WTC11 (cell line): Measurements from ENCODE around the gene DCST2. TPM values are rescaled to one million over a fixed set of nuclear protein-coding genes. Genes with fewer than 3 reads are reported as not detected.

Experiments used
- ATAC-seq: fragments of 200-7000 bp; cut with Tn5 transposase; 2 replicates; pipeline ENCODE4 v1.10.0; 2021; ENCODE audit warnings: mild to moderate bottlenecking, moderate library complexity
- CTCF ChIA-PET: fragments of 300-600 bp; sonication (Branson Sonifier 250); formaldehyde crosslinking; loops from one replicate; lab custom pipeline; 2021; ENCODE audit warnings: antibody characterized with exemption; lab: Charles Lee
- POLR2A ChIA-PET: fragments of 350-600 bp; sonication (Branson Sonifier 250); formaldehyde crosslinking; loops from one replicate; lab custom pipeline; 2021; ENCODE audit warnings: antibody characterized with exemption; lab: Charles Lee
- DNase-seq: peaks from one replicate; pipeline ENCODE4 v3.0.0; 2021; ENCODE audit warnings: low spot score
- H3K27ac Mint-ChIP-seq: 2 replicates; pipeline ENCODE4 v1.8.0; 2021; ENCODE audit warnings: mixed read lengths
- H3K27me3 Mint-ChIP-seq: 2 replicates; pipeline ENCODE4 v1.8.0; 2021; ENCODE audit warnings: low read depth, mild to moderate bottlenecking, moderate library complexity, mixed read lengths
- H3K36me3 Mint-ChIP-seq: 2 replicates; pipeline ENCODE4 v1.8.0; 2021; ENCODE audit warnings: mixed read lengths
- H3K4me1 Mint-ChIP-seq: 2 replicates; pipeline ENCODE4 v1.8.0; 2022; ENCODE audit warnings: mixed read lengths
- H3K4me3 Mint-ChIP-seq: 2 replicates; pipeline ENCODE4 v1.8.0; 2021; ENCODE audit warnings: mild to moderate bottlenecking, moderate library complexity, mixed read lengths
- H3K9me3 Mint-ChIP-seq: 2 replicates; pipeline ENCODE4 v1.8.0; 2021; ENCODE audit warnings: mixed read lengths
- AFF4 ChIP-seq: sonication (generic); formaldehyde crosslinking; IDR thresholded peaks from 2 replicates; pipeline ENCODE4 v1.8.1; 2023; ENCODE audit warnings: mild to moderate bottlenecking, missing genetic modification reagents, borderline replicate concordance
- ATF1 ChIP-seq: sonication (generic); formaldehyde crosslinking; IDR thresholded peaks from 2 replicates; pipeline ENCODE4 v1.8.1; 2023; ENCODE audit warnings: mild to moderate bottlenecking, moderate library complexity, missing genetic modification reagents
- ATF3 ChIP-seq: sonication (generic); formaldehyde crosslinking; conservative IDR thresholded peaks from 2 replicates; pipeline ENCODE4 v1.8.1; 2022; ENCODE audit warnings: mild to moderate bottlenecking, missing genetic modification reagents
- CTCF ChIP-seq: fragments of 200-600 bp; IDR thresholded peaks from 2 replicates; pipeline ENCODE4 v1.8.0; 2022; ENCODE audit warnings: antibody characterized with exemption
- E2F1 ChIP-seq: sonication (generic); formaldehyde crosslinking; IDR thresholded peaks from 2 replicates; pipeline ENCODE4 v1.8.0; 2022; ENCODE audit warnings: mild to moderate bottlenecking, missing genetic modification reagents
- ERG ChIP-seq: fragments of 250-450 bp; sonication (Bioruptor Pico); IDR thresholded peaks from 2 replicates; pipeline ENCODE4 v1.8.0; 2021; ENCODE audit warnings: mild to moderate bottlenecking
- ETV6 ChIP-seq: sonication (generic); formaldehyde crosslinking; IDR thresholded peaks from 2 replicates; pipeline ENCODE4 v1.8.1; 2022; ENCODE audit warnings: mild to moderate bottlenecking, missing genetic modification reagents
- FOXK1 ChIP-seq: sonication (generic); formaldehyde crosslinking; IDR thresholded peaks from 2 replicates; pipeline ENCODE4 v1.8.0; 2022; ENCODE audit warnings: mild to moderate bottlenecking, moderate library complexity, missing genetic modification reagents
- HMGXB4 ChIP-seq: sonication (generic); formaldehyde crosslinking; IDR thresholded peaks from 2 replicates; pipeline ENCODE4 v1.8.1; 2023; ENCODE audit warnings: mild to moderate bottlenecking, moderate library complexity, missing genetic modification reagents
- KAT7 ChIP-seq: sonication (generic); formaldehyde crosslinking; IDR thresholded peaks from 2 replicates; pipeline ENCODE4 v1.8.1; 2023; ENCODE audit warnings: missing genetic modification reagents, mild to moderate bottlenecking, borderline replicate concordance
- NFYB ChIP-seq: sonication (generic); formaldehyde crosslinking; conservative IDR thresholded peaks from 2 replicates; pipeline ENCODE4 v1.8.0; 2022; ENCODE audit warnings: low read depth, missing genetic modification reagents
- PRDM15 ChIP-seq: sonication (generic); formaldehyde crosslinking; IDR thresholded peaks from 2 replicates; pipeline ENCODE4 v1.8.0; 2022; ENCODE audit warnings: missing genetic modification reagents
- PREB ChIP-seq: sonication (generic); formaldehyde crosslinking; IDR thresholded peaks from 2 replicates; pipeline ENCODE4 v1.8.1; 2022; ENCODE audit warnings: mild to moderate bottlenecking, missing genetic modification reagents, moderate library complexity, borderline replicate concordance
- SMAD4 ChIP-seq: sonication (generic); formaldehyde crosslinking; IDR thresholded peaks from 2 replicates; pipeline ENCODE4 v1.8.0; 2022; ENCODE audit warnings: mild to moderate bottlenecking, missing genetic modification reagents
- TEAD1 ChIP-seq: sonication (generic); formaldehyde crosslinking; IDR thresholded peaks from 2 replicates; pipeline ENCODE4 v1.8.0; 2022; ENCODE audit warnings: mild to moderate bottlenecking, missing genetic modification reagents
- ZNF219 ChIP-seq: sonication (generic); formaldehyde crosslinking; IDR thresholded peaks from 2 replicates; pipeline ENCODE4 v1.8.0; 2023; ENCODE audit warnings: missing genetic modification reagents, mild to moderate bottlenecking, borderline replicate concordance
- ZNF416 ChIP-seq: fragments of 250-450 bp; sonication (Bioruptor Pico); IDR thresholded peaks from 2 replicates; pipeline ENCODE4 v1.9.0; 2021; ENCODE audit warnings: mild to moderate bottlenecking, inconsistent platforms
- total RNA-seq: library from RNA; stranded (reverse); gene quantifications from 3 replicates; pipeline ENCODE4 v1.2.3, GENCODE V29; 2021

The DCST2 gene
- total RNA-seq, 1 experiment from 2014 or later: 0.83 TPM

- TF ChIP-seq ERG: no peak
- TF ChIP-seq ZNF416 (CRISPR knock-in tag): no peak
- TF ChIP-seq ATF3 (CRISPR knock-in tag): no peak
- 0 out of 2 replicates have a peak, but pooled peaks have one; percentile 56 for TF ChIP-seq PREB
- TF ChIP-seq ATF1 (CRISPR knock-in tag): no peak
- TF ChIP-seq SMAD4 (CRISPR knock-in tag): no peak
These were observed 33.8 kb downstream of the DCST2 start (continued) for GRCh38 chr1:154999571-155000410.

- peak; percentile 90 for DNase-seq
- peak; percentile 11 for ATAC-seq
- H3K4me1 Mint-ChIP-seq: peaks cover 17% of the 10 kb centered on the region
- ChIA-PET CTCF (interaction anchor here (0.6 to 10.3 kb wide), 42 partner anchors 9 to 439 kb away, joined by 3 to 176 read pairs (median 5); partner anchors contain the start of genes ADAM15, EFNA3, EFNA4 and FLAD1), POLR2A (interaction anchor here (0.6 to 13.0 kb wide), 12 partner anchors 9 to 195 kb away, joined by 3 to 176 read pairs (median 7); partner anchors contain the start of genes ADAM15, CKS1B, FLAD1 and PBXIP1)
- no peaks in the 10 kb centered on the region; the same call in 1 of the 2 replicates for H3K27me3 Mint-ChIP-seq
- H3K36me3 Mint-ChIP-seq: no peaks in the 10 kb centered on the region
- peak overlapping the region; percentile 75; the same call in 1 of the 2 replicates for H3K27ac Mint-ChIP-seq
- peak overlapping the region; percentile 88 for H3K4me3 Mint-ChIP-seq
- no peaks in the 10 kb centered on the region for H3K9me3 Mint-ChIP-seq
- TF ChIP-seq AFF4 (CRISPR knock-in tag): 0 out of 2 replicates have a peak, but pooled peaks have one; percentile 7
- TF ChIP-seq PRDM15 (CRISPR knock-in tag): no peak
- peak; percentile 70; the same call in 1 of the 2 replicates for TF ChIP-seq CTCF
- peak; percentile 65 for TF ChIP-seq HMGXB4 (CRISPR knock-in tag)
- TF ChIP-seq ZNF219 (CRISPR knock-in tag): no peak
- no peak for TF ChIP-seq E2F1
- TF ChIP-seq KAT7 (CRISPR knock-in tag): 0 out of 2 replicates have a peak, but pooled peaks have one; percentile 36
- TF ChIP-seq FOXK1 (CRISPR knock-in tag): no peak
- TF ChIP-seq NFYB: no peak
- no peak for TF ChIP-seq TEAD1 (CRISPR knock-in tag)
- 0 out of 2 replicates have a peak, but pooled peaks have one; percentile 4 for TF ChIP-seq ETV6 (CRISPR knock-in tag)
These were observed 34.6 kb downstream of the DCST2 start for GRCh38 chr1:154998818-154999570.
